ENCODE results near the gene AMBRA1.
A peak's percentile ranks its signal among the peaks of the same experiment; 100 is the strongest.

The AMBRA1 gene

DNA sequence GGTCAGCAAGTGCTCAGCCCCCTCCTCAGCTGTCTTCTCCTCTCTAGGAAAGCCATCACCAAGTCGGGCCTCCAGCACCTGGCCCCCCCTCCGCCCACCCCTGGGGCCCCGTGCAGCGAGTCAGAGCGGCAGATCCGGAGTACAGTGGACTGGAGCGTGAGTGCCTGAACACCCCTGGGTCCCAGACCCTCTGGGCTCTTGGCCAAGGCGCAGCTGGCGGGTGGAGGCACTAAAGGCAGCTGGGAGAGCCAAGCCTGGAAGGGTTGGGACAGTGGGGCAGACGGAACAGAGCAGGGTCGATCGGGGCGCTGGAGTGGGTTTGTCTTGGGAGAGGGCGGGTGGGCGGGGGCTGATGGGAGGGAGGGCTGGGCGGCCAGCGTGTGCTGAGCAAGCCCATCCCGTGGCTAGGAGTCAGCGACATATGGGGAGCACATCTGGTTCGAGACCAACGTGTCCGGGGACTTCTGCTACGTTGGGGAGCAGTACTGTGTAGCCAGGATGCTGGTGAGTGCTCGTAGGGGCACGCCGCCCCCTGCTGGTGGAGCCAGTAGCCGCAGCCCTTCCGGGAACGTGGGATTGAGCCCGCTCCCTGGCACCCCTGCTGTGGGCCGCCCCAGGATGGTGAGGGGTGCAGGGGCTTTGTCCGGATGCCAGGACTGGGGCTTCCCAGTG, 226.4 kb downstream of the AMBRA1 start:
- peak; percentile 74 for DNase-seq (ENCODE audit: low spot score)

DNA sequence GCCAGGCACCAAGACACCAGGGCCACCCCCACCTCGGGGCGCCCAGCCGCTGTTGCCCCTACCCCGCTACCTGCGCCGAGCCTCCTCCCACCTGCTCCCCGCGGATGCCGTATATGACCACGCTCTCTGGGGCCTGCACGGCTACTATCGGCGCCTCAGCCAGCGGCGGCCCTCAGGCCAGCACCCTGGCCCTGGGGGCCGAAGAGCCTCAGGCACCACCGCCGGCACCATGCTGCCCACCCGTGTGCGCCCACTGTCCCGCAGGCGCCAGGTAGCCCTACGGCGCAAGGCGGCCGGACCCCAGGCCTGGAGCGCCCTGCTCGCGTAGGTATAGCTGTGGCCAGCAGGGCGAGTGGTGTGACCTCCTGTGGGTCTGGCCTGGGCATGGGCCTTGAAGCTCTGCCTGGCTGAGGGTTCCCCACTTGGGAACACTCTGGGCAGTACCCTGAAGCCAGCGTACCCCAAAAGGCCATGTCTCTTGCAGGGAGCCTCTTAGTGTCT, 227.1 kb downstream of the AMBRA1 start:
- DNase-seq (ENCODE audit: low spot score): no peak

DNA sequence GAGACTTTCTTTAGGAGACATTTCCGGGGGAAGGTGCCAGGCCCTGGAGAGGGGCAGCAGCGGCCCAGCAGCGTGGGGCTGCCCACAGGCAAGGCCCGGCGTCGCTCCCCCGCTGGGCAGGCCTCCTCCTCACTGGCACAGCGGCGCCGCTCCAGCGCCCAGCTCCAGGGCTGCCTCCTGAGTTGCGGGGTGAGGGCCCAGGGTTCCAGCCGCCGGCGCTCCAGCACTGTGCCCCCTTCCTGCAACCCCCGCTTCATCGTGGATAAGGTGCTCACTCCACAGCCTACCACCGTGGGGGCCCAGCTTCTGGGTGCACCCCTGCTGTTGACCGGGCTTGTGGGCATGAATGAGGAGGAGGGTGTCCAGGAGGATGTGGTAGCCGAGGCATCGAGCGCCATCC, 227.6 kb downstream of the AMBRA1 start:
- no peak for DNase-seq (ENCODE audit: low spot score)

DNA sequence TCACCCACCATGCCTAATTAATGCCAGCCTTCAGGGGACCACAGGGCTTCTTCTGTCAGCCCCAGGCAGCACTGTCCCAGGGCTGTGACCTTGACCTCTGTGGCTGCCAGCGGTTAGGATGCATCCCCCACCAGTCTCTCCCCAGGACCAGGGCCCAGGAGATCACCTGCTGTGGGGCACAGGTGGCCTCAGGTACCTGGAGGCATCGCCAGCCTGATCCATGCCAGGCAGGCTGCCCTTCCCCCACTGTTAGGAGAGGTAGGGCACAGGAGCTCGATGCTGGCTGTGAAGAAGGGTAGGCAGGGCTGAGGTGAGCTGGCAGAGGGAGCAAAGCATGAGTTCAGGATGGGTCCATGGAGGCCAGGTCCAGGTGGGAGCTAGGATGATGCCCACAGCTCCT, 229.0 kb downstream of the AMBRA1 start:
- no peak for DNase-seq (ENCODE audit: low spot score)

DNA sequence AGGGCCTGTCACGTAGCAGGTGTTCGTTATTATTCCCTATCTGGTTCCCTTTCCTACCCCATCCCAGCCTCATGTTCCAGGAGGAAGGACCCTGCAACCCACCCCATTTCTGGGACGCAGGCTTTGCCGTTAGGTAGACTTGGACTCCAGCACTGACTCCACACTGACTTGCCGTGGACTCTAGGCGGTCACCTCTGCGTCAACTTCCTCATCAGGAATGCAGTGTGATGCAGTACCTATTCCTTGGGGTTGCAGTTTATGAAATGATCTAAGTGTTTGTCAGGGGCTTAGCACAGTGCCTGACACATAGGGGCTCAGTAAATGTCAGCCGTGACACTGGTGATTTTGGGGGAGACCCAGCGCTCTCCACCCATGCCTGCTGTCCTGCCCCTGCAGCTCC, 229.8 kb downstream of the AMBRA1 start:
- no peak for DNase-seq (ENCODE audit: low spot score)

DNA sequence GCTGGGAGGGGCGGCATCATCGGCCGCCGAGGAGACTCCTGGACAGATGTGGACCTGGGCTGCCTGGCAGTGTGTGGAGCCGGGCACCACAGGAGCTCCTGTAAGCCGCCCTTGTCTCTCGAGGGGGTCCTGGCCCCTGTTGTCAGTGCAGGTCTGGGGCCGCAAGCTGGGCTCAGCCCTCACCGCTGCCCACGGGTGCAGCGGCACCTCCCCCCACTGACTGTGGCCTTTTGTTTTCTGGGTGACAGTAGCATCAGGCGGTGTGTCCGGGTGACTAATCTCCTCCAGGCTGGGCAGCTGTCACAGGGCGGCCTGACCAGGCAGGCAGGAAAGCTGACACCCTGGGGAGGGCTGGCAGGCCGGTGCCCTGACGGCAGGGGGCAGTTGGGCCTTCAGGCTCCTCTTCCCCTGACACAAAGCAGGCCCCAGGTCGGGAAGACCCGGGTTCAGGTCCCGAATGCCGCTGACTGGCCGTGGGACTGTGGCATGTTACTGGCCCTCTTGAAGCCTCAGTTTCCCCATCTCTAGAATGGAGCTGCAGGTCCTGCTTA, 230.3 kb downstream of the AMBRA1 start:
- peak; percentile 72 for DNase-seq (ENCODE audit: low spot score)

DNA sequence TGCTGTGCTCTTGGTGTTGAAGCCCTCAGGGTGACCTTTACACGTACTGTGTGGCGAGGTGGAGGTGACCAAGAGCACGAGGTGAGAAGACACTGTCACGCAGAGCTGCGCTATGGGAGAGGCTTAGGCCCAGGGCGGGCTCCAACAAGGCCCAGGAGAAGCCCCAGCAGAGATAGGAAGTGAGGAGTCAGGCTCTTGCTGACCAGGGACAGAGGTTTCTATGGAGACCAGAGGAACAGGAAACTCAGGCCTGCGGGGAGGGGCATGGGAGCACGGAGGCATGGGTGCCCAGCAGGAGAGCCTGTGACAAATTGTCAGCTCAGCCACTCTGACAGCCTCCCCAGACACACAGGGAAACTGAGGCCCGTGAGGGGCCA, 230.8 kb downstream of the AMBRA1 start:
- DNase-seq (ENCODE audit: low spot score): peak; percentile 60

DNA sequence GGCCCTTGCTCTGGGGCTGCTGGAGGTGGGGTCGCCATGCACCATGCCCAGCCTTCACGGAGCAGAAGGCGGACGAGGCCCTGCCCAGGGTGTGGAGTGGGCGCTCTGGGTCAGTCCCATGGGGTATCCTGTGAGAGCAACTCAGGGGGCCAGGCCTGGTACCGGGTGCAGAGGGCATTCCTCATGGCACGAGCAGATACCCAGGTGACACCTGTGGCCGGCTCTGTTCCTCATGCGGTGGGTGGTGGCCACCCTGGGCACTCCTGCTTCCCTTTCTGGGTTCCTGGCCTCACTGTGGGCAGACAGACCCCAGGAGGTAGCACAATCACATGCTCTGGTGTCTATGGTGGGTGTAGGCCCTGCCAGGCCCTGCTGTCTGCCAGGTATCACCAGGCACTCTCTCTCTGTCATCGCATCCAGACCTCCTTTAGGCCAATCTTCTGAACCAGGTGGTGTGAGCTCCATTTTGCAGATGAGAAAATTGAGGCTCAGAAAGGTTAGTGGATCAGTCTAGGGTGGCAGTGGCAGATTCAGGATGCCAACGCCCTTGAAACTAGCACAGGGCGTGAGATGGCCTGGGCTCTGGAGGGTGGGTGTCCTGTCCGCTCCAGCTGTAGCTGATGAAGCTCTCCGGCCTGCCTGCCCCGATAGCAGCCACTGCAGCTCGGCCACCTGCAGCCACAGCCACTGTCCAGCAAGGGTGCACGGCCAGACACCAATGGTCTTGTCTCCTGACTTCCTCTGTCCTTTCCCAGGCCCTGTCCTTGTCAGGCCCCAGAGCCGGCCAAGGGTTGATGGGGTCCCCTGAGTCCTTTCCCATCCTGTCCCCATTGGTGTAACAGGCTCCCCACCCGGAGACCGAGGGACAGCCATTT, 231.4 kb downstream of the AMBRA1 start:
- DNase-seq (ENCODE audit: low spot score): no peak

DNA sequence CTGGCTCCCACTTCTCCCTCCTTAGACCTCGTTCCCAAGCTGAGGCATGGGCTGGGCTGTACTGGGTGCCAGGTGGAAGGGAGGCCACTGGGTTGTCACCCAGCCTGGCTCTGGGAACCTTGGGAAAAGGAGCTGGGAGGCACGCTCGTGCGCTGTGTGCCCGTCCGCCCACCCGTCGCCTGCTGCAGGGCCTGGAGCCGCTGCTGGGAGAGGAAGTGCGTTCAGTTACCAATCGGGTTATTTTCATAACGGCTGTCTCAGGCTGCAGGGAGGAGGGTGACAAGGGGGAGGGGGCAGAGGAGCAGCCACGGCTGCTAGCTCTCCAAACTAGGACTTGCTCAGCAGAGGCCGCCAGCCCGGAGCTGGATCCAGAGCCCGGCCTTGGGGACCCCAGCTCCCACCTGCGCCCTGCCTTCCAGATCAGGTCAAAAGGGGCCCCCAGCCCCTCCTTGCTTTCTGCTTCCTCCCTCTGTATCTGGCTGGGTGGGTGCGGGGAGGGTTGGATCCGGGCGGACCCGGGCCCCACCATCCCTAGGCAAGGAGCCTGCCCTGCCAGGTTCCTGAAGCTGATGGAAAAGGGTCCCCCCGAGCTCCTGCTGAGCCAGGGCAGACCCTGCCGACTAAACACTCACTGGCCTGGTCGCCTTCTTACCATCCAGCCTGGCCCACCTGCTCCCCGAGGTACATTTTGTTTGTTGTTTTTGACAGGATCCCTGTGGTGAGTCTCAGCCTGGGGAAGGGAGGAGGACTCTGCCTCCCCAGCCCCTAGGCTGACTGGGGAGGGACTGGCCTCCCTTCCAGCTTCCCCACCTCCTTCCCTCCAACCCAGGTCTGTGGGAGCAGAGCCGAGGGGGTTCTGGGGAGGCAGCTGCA, 232.3 kb downstream of the AMBRA1 start:
- DNase-seq (ENCODE audit: low spot score): peak; percentile 81

DNA sequence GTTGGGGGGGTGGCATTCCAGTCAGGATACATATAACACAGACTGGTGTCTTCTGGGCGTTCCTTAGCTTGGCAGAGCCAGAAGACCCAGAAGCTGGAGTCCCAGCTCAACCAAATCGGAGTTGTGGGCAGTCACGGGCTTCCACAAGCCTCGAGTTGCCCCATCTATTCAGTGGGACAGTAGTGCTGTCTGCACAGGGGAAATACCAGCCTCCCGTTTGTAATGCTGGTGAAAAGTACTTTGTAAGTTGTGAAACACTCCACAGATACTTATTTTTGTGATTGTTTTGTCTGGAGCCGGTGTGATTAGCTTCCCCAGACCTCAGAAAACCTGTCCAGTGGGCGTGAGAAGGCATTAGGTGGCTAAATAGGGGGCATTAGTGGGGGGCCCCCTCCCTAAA, 232.9 kb downstream of the AMBRA1 start:
- no peak for DNase-seq (ENCODE audit: low spot score)

DNA sequence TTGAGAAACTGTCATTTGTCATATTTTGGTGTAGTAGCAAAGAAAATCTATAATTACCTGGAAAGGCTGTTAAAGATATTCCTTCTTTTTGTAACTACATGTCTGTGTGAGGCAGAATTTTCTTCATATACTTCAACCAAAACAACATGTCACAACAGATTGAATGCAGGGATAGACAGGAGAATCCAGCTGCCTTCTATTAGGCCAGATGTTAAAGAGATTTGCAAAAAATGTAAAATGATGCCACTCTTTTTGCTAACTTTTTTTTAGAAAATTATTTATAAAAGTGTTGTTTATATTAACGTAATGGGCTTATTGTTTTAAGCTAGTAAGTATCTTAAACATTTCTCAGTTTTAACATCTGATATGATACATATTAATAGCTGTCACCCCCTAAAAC, 233.9 kb downstream of the AMBRA1 start:
- no peak for DNase-seq (ENCODE audit: low spot score)

DNA sequence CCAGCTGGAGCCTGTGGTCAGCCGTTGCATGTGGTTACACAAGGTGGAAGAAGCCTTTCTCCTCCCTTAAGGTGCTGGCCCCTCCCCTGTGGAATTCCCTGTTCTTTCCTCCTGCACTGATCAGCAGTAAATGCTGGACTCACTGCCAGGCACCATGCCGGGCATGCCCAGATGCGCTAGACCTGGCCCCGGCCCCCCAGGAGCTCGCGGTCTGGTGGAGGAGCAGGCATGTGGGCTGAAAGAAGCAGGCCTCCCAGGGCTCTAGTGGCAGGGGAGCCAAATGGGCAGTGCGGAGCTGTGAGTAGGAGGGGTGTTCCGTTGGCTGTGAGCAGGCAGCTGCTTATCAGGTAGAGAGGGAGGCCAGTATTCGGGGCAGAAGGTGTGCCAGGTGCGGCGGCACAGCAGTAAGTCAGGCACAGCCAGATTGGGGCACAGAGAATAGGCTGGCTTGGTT, 236.3 kb downstream of the AMBRA1 start:
- no peak for DNase-seq (ENCODE audit: low spot score)

DNA sequence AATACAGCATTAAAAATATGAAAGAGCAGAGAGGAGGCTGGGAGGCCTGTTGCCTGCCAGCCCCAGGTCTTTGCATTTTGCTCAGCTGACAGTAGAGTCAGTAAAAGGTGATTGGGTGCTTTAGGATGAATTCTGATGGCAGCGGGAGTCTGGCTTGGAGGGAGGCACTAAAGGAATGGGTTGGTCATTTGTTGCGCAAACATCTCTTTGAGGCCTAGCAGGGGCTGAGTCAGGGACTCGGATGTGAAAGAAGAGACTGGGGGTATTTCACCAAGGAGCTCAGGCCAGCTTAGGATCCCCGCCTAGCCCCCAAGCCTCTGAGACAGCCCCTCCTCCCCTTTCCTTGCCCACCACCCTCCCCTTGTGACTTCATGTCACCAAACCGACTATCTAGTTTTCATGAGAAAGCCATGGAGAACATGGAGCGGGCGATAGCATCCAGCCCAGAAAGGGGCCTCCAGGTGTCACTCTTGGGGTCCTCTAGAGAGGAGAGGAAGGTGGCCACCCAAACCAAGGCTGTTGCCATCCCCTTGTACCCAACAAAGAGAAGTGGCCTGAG, 236.8 kb downstream of the AMBRA1 start:
- DNase-seq (ENCODE audit: low spot score): peak; percentile 47

DNA sequence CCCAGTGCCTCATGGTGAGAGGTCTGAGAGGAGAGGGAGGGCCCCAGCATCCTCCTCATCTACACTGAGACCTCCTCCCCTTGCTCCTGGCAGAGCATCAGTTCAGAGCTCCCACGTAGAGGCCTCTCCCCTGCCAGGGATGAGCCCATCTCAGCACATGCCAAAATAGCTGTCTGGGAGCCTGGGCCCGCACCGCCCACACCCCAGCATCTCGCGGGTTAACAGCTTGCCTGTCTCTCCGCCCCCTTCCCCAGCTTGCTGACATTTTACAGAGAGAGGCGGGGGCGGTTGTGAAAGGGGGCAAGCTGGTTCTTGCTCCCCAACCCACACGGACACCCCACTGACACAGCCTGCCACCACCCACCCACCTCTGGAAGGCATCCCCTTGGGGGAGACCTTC, 240.1 kb downstream of the AMBRA1 start:
- no peak for DNase-seq (ENCODE audit: low spot score)

DNA sequence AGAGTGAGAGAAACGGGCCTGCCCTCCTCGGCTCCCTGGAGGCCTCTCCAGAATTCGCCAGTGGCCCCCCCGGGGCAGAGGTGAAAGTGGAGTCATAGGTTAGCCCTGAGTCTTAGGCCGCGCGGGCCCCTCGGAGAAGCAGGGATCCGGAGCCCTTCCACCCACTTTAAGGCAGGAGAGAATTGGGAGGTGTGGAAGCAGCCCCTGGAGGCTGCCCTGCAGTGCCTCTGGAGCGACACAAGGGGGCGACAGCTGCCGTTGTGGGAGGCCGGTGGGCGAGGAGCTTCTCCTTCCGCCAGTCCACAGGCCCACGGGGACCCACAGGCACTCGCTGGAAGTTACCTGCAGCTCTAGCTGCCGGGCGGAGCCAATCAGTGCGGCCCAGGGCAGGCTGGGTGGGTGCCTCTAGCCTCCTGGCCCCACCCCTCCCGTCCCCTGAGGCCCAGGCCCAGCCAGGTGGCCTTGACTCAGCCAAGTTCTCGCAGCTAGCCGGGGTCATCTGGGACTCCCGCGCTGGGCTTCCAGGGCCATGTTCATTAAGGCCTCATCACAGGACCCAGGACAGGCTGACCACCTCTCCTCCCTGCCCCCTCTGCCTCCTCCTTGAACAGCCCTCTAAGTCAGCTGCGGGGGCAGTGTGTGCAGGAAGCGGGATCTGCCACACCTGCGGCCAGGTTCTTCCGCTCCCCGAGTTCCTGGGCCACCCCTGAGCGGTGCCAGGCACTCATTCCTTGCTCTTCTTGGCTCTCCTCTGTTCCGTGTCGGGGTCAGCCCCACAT, 241.6 kb downstream of the AMBRA1 start:
- DNase-seq (ENCODE audit: low spot score): peak; percentile 69

DNA sequence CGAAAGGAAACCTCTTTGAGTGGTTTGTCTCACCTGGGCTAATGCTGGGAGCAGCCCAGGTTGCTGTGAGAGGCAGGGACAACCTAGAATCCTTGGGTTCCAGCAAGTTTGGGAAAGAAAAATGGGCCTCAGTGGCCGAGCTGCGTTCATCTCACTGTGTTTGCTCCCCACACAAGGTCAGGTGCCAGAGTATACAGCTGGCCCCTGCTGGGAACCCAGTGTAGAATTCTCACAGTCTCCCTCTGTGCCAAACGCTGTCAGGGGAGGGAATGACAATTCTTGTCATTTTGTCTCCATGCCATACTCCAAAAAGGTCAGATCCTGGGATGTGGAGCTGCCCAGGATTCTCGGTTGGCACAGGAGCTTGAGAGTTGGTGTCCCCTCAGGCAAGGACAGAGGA, 242.2 kb downstream of the AMBRA1 start:
- DNase-seq (ENCODE audit: low spot score): no peak

DNA sequence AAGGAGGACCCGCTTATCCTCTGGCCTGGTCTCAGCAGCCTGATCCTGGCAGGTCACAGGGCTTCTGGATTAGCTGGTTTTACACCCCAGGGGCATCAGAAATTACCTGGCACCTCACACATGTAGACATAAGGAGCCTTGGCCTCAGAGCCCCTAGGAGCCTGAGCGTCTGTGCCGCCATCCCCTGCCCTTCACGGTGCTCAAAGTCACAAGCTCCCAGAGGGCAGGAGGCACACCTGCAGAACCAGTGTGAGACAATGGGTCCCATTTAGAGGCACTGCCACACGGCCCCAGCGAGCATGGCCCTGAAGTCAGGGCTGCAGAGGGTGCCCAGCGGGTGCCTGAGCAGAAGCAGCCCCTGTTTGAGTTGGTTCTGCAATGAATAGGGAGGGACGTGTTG, 242.7 kb downstream of the AMBRA1 start:
- DNase-seq (ENCODE audit: low spot score): no peak

DNA sequence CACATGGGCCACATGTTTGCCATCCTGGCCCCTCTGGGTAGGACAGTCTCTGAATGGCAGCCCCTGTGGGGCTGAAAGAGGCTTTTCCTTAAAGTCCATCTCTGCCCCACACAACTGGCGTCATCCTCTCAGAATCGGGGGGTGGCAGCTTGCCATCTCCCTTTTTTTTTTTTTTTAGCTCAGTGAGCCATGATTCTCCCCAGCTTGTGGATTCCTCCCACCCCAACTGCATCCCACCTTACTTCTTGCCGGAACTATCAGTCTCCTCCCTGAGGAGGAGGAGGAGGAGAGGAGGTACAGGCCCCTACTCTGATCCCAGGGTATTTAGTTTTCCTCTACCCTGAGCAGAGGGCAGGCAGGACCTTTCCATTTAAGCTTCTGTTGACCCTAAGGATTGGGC, 243.1 kb downstream of the AMBRA1 start:
- DNase-seq (ENCODE audit: low spot score): no peak

DNA sequence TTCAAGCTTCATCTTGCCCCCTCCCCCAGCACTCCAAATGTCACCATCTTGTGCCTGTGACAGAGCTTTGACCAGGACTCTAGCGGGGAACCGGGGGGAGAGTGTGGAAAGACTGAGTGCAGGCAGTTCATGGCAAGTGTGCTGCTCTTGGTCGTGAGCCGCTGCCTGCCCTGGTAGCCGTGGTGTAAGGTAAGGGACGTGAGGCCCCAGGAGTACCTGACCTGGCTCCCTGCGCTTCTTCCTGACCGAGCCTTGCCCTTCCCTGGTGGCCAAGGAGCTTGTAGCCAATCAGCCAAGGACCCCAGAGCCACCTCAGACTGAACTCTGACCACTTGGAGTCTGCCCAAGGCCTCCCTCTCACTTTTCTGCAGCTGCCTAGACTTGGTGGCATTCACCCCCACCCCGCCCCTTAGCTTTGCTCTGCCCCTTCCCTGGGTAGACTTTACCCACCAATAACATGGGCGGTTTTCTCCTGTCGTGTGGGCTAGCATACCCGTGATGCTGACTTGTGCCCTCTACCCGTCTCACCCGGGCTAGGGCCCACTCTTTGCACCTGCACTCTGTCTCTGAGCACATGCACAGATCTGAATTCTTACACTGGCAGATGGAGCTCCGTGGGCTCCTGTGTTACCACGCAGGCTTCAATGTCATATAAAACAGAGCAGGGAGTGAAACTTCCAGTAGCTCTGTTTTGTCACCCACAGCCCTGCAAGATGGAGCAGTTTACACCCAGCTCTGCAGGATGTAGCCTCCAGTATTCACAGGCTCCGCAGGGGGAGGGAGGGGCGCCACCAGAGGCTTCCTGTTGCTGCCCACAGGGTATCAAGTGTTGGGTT, 245.0 kb downstream of the AMBRA1 start:
- no peak for DNase-seq (ENCODE audit: low spot score)

Measured in AG20443 (cell line).